ENCODE measurements around the gene DNAL4. TPM values are rescaled to one million over a fixed set of nuclear protein-coding genes. Genes with fewer than 3 reads are reported as not detected.

DNAL4 gene
- total RNA-seq, 1 donor from 2014 or later, result 16.0 TPM

DNA sequence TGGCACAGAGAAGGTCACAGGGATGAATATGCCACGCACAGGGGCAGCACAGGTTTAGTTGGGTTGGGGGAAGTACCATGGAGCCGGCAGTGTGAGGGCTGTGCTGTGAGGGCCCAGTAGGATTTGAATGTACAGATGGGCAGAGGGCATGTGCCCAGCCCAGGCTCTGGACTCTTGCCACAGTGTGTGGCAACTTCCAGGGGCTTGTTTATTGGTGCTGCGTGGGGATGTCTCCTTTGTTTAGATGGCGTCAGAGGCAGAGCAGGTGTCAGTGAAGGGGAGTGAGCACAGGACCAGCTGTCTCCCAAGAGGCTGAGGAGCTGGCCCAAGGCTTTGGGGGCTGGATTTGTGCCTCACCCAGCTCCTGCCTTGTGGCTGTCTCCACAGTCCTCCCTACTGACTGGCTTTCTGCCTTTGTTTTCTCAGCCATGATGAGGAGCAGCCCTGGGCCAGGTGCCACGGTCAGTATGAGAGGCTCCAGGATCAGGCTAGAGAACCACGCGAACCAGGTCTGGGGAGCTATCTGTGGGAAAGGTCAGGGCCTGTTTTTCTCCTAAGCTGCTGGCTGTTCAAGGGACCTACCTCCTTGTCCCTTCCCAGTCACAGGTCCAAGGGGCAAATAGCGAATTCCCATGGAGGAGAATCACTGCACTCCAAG is 60.1 kb downstream of the DNAL4 start:
- no peaks in the 10 kb centered on the region for H3K27me3 ChIP-seq
- H3K9me3 ChIP-seq, result no peaks in the 10 kb centered on the region
- peak; percentile 76 for DNase-seq
- H3K4me3 ChIP-seq, result no peak overlapping the region
- H3K36me3 ChIP-seq, result peaks cover 70% of the 10 kb centered on the region
- peak overlapping the region; percentile 2 for H3K27ac ChIP-seq
- peaks cover 14% of the 10 kb centered on the region for H3K4me1 ChIP-seq
- ATAC-seq, result peak; percentile 22
- intact Hi-C loops (cut with DNase I), result no loop called here
- TF ChIP-seq CTCF (IDR thresholded peaks at IDR 0.05), result no peak

DNA sequence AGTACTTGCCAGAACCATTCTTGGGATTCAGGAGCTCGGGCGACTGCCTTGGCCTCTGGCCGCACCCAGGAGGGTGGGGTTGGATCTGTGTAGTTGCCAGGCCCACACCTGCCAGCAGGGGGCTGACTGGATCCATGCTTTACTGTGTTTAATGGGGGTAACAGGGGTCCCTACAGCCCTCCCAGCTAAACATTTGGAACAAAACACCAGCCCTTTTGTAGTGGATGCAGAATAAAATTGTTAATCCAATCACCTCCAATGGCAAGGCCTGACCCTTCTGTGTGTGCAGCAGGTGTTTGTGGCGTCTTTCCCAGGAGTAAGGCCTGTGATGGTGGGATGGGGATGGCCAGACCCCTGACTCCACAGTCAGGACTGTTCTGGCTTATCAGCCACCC is 60.6 kb downstream of the DNAL4 start:
- H3K9me3 ChIP-seq, result no peaks in the 10 kb centered on the region
- DNase-seq, result peak; percentile 71
- no peak overlapping the region for H3K27ac ChIP-seq
- no peak overlapping the region for H3K4me3 ChIP-seq
- H3K36me3 ChIP-seq, result peaks cover 70% of the 10 kb centered on the region
- peak; percentile 56 for ATAC-seq
- no peaks in the 10 kb centered on the region for H3K27me3 ChIP-seq
- intact Hi-C loops (cut with DNase I), result no loop called here
- peaks cover 14% of the 10 kb centered on the region for H3K4me1 ChIP-seq
- peak; percentile 66 for TF ChIP-seq CTCF (IDR thresholded peaks at IDR 0.05)

DNA sequence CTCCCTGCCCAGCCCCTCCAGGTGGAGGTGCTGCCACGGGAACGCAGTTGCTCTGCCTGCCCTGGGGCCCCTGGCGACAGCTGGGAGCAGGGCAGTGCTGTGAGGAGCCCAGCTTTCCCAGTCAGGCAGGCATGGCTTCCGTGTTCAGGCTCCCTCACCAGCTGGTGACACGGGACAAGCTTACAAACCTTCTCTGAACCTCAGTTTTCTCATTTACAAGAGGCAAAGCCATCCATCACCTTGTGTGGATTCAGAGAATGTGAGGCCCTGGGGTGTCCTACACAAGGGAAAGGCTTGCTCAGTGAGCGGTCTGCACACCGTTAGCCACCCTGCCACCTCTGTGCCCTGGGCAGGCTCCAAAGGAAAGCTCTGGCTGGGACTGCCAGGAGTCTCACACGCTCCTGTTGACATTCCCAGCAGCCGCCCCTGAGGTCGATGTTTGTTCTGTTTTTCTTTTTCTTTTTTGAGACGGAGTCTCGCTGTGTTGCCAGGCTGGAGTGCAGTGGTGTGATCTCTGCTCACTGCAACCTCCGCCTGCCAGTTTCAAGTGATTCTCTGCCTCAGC is 61.6 kb downstream of the DNAL4 start:
- H3K27ac ChIP-seq, result peak overlapping the region; percentile 1
- peaks cover 14% of the 10 kb centered on the region for H3K4me1 ChIP-seq
- no peak for TF ChIP-seq CTCF (IDR thresholded peaks at IDR 0.05)
- no peaks in the 10 kb centered on the region for H3K9me3 ChIP-seq
- DNase-seq (peak; percentile 59), ATAC-seq (no peak)
- peaks cover 70% of the 10 kb centered on the region for H3K36me3 ChIP-seq
- no peak overlapping the region for H3K4me3 ChIP-seq
- intact Hi-C loops (cut with DNase I), result no loop called here
- H3K27me3 ChIP-seq, result no peaks in the 10 kb centered on the region

GRCh38 chr22:38731703-38732161 is 62.2 kb downstream of the DNAL4 start:
- Histone ChIP-seq H3K9me3 (no peaks in the 10 kb centered on the region), H3K36me3 (peaks cover 70% of the 10 kb centered on the region), H3K4me3 (no peak overlapping the region), H3K4me1 (peaks cover 14% of the 10 kb centered on the region), H3K27me3 (no peaks in the 10 kb centered on the region), H3K27ac (no peak overlapping the region)
- intact Hi-C loops (cut with DNase I), result no loop called here
- ATAC-seq, result no peak
- peak; percentile 61 for DNase-seq
- no peak for TF ChIP-seq CTCF (IDR thresholded peaks at IDR 0.05)

DNA sequence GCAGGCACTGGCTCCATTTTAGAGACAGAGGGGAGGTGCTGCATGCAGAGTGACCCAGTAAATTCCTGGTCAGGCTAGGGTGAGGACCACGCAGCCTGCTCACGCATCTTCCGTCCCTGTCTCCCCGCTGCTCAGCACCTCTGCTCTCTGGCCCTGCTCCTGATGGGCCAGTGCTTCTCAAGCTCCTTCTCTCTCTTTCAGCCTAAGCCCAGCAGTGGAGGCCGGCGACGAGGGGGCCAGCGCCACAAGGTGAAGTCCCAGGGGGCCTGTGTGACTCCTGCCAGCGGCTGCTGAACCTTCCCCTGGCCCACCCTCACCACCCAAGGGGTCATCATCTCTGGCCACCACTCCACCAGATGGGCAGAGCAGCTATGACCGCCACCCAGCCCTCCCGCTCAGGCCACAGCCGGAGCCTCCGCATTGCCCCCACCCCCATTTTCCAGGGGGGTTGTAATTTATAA is 63.5 kb downstream of the DNAL4 start:
- Histone ChIP-seq H3K9me3 (no peaks in the 10 kb centered on the region), H3K36me3 (peaks cover 70% of the 10 kb centered on the region), H3K27ac (no peak overlapping the region), H3K4me3 (no peak overlapping the region), H3K4me1 (peaks cover 14% of the 10 kb centered on the region), H3K27me3 (no peaks in the 10 kb centered on the region)
- TF ChIP-seq CTCF (IDR thresholded peaks at IDR 0.05), result no peak
- ATAC-seq (no peak), DNase-seq (peak; percentile 54)
- intact Hi-C loops (cut with DNase I), result no loop called here
